Stimulated activated CD8-positive, alpha-beta memory T cell treated with anti-CD3 and anti-CD28 coated beads, Interleukin-7, amount 100 ng/mL, for 24 hours (primary cell): ENCODE measurements around the gene CLGN.
"Not testable (repeated sequence)": the region's sequence is repeated elsewhere in the genome, so short reads cannot be mapped to it uniquely, and the experiment has no call there.

Experiments
- DNase-seq: peaks from one replicate; pipeline ENCODE4 v3.0.0-alpha.2; 2020; ENCODE audit warnings: low read depth

Gene CLGN, protein sequence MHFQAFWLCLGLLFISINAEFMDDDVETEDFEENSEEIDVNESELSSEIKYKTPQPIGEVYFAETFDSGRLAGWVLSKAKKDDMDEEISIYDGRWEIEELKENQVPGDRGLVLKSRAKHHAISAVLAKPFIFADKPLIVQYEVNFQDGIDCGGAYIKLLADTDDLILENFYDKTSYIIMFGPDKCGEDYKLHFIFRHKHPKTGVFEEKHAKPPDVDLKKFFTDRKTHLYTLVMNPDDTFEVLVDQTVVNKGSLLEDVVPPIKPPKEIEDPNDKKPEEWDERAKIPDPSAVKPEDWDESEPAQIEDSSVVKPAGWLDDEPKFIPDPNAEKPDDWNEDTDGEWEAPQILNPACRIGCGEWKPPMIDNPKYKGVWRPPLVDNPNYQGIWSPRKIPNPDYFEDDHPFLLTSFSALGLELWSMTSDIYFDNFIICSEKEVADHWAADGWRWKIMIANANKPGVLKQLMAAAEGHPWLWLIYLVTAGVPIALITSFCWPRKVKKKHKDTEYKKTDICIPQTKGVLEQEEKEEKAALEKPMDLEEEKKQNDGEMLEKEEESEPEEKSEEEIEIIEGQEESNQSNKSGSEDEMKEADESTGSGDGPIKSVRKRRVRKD

GRCh38 chr4:140427106-140427918 lies at the start of gene CLGN:
Gene CLGN, minus strand, starts transcription at chr4:140427648. Its CDS starts 14,570 bp downstream, at chr4:140413078.
- DNase-seq: peak; percentile 15

GRCh38 chr4:140472156-140472555 lies 44.7 kb upstream of the CLGN start:
- no peak for DNase-seq

DNA sequence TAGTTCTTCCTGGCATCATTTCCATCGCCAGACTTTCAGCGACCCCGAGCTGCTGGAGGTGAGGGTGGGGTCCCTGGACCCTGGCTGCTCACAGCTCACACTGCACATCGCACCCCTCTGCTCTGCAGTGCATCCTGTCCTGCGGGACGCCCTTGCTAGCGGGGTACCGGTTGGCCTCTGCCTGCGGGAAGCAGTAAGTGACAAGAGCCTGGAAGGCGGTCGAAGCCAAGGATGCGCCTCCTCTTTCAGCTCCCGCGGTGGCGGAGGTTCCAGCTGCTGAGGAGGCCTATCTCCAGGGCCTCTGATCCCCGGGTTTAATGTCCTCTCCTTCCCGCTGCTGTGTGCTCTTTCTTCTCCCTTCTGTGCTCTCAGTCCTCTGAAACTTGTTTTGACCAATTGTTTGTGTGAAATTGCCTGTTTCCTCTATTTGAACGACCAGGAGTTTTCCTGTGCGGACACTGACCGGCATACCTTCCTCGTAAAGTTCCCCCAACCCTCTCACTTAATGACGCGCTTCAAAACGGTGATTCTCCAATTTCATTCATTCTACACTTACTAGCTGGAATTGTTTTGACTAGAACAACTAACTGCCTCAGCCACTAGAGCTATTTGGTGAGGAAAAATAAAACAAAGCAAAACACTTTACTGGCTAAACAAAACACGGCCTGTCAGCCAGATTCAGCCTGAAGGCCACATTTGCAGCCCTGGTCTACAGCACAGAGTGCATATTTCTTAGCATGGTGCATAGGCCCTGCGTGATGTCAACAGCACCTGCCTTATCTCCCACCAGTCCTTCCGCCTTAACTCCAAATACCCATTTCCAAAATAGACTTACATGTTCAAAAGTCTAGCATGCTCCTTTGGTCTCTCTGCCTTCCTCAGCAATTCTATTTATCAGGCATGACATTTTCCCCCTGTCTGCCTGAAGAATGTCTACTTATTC lies 42.6 kb upstream of the CLGN start:
- DNase-seq: no peak

GRCh38 chr4:140466146-140466545 lies 38.7 kb upstream of the CLGN start:
- DNase-seq: no peak

GRCh38 chr4:140463614-140464013 lies 36.2 kb upstream of the CLGN start:
- DNase-seq: no peak

- DNase-seq: no peak
These were observed 35.7 kb upstream of the CLGN start for GRCh38 chr4:140463182-140463581.

DNA sequence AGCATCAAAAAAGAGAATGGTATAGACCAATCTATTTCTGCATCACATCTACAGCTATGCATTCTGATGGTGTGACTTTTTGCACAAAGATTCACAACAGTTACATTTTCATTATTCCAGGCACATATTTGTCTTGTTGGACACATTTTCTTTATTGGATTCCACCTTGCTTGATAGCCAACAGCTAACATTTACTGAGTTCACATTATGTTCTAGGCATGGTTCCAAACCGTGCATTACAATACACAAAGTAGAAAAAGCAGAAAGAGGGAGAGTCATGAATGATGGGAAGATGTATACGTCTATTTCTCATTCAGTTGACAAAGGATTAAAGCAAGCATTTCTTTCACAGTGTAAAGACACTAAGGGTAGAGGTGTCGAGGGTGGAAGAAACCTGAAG lies 22.9 kb upstream of the CLGN start:
- DNase-seq: no peak

DNA sequence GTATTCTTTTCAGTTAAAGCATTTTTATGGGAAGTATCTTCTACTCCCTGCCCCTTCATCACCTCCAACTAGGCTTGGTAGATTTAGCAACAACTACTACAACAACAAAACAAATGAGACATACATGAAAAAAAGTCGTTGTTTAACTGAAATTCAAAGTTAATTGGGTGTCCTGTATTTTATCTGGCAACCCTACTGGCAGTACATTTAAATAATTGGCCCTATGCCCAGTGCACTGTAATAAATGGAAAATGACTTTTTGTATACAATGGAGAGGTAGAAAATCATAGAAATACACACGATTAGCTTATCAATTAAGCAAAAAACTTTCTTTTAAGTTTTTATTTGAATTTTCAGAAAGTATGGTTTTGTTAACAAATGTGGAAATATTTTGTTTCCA lies 21.4 kb upstream of the CLGN start:
- DNase-seq: no peak

GRCh38 chr4:140448162-140448561 lies 20.7 kb upstream of the CLGN start:
- DNase-seq: no peak

GRCh38 chr4:140444347-140444746 lies 16.9 kb upstream of the CLGN start:
- DNase-seq: not testable (repeated sequence)

DNA sequence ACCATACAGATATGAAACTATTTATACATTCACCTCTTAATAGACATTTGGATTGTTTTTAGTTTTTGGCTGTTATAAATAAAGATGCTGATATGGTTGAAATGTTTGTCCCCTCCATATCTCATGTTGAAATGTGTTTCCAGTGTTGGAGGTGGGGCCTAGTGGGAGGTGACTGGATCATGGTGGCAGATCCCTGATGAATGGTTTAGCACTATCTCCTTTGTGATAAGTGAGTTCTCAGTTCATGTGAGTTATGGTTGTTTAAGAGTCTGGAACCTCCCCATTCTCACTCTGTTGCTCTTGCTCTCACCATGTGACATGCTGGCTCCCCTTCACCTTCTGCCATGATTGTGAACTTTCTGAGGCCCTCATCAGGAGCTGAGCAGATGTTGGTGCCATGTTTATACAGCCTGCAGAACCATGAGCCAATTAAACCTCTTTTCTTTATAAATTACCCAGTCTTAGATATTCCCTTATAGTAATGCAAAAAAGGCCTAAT lies 12.2 kb upstream of the CLGN start:
- no peak for DNase-seq

GRCh38 chr4:140427919-140428471 lies 547 bp upstream of the CLGN start:
- DNase-seq: no peak

DNA sequence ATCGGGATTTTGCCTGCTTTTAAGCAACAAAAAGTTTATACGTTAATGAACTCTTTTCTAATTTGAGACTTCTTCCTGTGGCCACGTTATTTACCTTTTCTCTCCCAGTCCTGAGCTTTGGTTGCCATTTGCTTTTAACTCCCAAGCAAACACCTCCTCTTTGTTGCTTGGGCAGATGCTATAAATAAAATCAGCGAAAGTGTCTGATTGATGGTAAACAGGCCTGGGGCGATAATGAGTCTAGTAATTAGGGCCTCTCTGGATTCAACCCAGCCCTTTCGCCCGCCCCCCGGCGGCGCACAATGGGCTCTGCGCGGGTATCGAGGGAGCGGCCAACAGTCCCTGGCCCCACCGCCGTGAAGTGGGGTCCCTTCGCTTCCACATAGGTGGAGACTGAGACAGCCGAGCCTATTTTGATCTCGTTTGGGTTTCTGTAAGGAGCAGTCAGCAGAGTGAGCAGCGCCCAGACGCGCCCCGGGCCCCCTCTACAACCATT lies 790 bp downstream of the CLGN start:
- no peak for DNase-seq

DNA sequence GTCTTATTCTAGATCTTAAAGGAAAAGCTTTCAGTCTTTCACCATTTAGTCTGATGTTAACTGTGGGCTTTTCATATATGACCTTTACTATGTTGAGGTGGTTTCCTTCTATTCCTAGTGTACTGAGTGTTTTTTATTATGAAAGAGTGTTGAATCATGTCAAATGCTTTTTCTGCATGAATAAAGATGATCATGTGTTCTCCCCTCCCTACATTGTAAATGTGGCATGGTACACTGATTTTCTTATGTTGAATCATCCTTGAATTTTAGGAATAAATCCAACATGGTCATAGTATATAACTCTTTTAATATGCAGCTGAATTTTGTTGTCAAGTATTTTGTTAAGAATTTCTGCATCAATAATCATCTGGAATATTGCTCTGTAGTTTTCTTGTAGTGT lies 4.3 kb downstream of the CLGN start:
- DNase-seq: no peak

DNA sequence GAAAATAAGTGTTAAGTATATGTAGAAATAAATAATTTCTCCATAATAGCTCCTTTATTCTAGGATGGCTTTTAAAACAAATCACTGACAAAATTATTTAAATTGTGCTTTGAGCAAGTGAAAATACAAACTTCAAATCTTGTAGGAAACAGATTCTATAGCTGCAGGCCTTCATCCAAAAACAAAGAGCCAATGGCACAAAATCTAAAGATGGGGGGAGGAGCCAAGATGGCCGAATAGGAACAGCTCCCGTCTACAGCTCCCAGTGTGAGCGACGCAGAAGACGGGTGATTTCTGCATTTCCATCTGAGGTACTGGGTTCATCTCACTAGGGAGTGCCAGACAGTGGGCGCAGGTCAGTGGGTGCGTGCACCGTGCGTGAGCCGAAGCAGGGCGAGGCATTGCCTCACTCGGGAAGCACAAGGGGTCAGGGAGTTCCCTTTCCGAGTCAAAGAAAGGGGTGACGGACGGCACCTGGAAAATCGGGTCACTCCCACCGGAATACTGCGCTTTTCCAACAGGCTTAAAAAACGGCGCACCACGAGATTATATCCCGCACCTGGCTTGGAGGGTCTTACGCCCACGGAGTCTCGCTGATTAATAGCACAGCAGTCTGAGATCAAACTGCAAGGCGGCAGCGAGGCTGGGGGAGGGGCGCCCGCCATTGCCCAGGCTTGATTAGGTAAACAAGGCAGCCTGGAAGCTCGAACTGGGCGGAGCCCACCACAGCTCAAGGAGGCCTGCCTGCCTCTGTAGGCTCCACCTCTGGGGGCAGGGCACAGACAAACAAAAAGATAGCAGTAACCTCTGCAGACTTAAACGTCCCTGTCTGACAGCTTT lies 14.1 kb downstream of the CLGN start:
- DNase-seq: not testable (repeated sequence)

- DNase-seq: no peak
These were observed 18.5 kb downstream of the CLGN start for GRCh38 chr4:140408974-140409373.

DNA sequence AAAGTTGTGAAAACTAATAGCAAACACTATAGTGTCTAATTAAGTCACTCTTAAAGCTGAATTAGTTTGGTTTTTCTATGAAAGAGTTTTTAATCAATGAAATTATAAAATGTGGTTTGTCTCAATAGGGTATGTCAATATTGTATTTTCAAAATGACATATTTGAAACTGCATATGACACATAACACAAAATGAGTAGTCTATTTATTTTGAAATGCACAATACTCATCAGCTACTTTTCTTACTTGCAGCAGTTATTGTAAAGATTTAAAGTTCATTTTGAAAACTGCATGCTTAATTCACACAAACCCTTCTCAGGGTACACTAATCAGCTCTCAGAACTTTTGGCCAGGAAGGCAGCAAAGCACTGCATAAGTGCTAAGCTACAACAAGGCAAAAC lies 21.2 kb downstream of the CLGN start:
- no peak for DNase-seq

GRCh38 chr4:140400111-140400510 lies 27.3 kb downstream of the CLGN start:
- DNase-seq: no peak

GRCh38 chr4:140395668-140396067 lies 31.8 kb downstream of the CLGN start:
- DNase-seq: no peak

- no peak for DNase-seq
These were observed 39.4 kb downstream of the CLGN start for GRCh38 chr4:140388015-140388414.
